Dedifferentiated amniotic fluid mesenchymal stem cell (primary cell): ENCODE measurements around the gene BCOR.

Experiments
- DNase-seq: peaks from one replicate; pipeline ENCODE4 v3.0.0-alpha.2; 2016; ENCODE audit errors: extremely low spot score

Gene BCOR

DNA sequence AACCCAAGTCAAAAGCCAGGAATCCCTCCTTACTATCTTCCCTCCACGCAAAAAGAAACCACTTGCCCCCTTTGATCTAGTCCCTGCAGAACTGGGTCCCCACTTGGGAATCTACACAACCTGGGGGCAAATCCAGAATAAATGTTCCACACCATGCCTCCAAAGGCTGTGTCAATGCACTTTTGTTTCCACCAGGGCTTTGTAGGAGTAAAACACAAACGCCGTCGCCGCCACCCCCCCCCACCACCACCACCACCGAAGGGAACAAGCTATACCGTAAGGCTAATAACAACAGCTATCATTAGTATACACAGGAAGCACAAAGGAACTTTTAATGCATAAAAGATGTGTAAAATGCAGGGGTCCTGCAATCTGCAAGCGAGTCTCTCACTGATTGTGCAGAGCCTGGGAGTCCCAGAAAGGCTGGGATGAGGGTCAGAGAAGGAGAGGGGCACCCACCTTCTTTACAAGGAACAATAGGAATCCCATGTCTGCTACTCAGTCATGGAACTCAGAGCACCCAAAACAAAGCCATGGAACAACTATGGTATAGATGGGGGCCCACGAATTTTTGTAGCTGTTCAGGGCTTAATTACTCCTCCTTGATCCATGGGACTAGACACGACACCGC is 13.2 kb downstream of the BCOR start:
- DNase-seq = no peak

DNA sequence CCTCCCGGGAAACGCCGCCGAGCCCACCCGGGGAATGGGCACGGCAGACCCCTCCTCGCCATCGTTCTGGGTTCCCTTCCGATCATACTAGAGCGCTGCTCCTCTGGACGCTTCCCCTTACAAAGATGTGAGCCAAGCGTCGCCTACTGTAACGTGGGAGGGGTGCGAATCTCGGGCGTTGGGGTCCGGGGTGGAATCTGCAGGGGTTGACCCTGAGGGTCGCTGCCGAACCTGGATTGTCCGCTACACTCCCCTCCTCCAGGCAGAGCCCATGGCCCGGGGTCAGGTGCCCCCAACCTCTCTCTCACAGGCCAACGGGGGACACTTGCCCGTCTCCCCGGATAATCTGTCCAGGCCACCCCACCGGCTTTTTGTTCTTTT is 13.8 kb downstream of the BCOR start:
- DNase-seq = no peak

DNA sequence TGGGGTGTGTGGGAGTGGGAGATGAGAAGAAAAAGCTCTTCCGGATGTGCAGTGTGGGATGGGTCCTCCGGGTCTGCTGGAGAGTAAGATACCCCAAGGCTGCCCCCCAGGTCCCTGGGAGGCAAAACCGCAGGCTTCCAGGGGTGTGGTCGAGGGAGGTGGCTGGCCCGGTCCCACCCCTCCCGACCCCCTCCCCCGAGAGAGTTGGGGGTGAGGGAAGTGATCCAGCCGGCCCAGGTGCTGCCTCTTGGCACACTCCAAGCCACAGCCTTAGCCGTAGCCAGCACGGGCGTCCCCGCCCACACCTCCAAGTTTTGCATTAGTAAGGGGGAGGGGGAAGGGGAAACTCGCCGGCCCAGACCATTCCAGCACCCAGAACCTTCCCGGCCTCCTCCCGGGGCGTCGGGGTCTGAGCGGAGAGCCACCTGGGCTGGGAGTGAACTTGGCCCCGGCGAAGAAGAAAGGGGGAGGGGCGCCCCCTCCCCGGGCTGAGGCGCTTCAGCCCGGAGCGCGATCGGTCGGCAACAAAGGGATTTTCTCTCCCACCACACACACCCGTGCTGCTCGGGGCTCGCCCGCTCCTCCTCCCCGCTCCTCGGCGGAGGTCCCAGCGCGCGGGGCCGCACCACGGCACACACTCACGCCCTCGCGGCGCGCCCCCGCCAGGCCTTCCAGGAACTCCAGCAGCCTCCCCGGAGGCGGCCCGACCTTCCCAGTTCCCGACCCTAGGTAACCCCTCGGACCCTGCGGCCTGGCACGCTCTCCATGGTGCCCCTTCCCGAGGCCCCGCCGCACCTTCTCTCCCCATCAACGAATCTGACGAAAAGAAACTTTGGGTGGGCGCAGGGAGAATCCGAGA is 14.4 kb downstream of the BCOR start:
- no peak for DNase-seq

DNA sequence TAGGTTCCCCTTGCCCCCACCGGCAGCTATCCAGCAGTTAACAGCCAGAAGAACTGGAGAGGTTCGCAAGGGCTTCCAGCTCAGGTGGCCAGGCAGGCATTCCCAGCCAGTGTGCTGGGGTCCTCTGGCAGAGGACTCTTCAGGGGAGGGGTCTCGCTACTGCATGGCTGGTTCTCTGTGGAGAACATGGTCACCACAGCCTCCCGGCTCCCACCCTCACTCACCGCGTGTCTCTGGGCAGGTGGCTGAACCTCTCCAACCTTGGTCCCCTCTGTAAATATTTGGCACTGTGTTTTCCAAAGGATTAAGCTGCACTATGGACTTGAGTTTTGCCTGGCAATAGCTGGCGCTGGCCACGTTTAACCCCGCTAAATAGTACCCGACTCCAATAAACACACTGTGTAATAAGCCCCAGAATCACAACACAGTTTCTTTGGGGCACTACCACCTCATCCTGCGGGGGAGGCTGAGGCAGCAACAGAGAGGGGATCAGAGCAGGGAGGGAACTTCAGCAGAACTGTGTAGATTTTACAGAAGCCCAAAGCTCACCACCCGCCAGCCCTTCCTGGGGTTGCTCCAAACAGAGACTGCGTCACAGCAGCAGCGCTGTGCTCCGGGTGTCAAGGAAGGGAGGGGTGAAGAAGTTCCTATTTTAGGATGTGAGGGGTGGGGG is 15.2 kb downstream of the BCOR start:
- no peak for DNase-seq

DNA sequence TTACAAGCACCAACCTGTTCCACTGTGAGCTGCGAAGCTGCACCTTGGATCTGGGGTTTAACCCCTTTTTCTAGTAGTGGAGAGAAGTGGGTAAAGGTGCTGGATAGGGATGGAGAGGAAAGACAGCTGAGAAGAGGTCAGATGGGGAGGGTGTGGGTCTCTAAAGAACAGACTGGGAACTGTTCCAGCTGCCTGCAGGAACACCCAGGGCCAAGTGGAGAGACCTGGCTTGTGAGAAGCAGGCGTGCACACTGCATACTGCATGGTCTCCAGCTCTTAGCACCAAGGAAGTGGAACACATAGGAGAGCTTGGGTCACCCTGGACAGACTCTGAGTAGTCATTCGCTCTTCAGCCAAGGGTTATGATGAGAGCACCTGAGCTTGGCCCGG is 16.1 kb downstream of the BCOR start:
- no peak for DNase-seq

DNA sequence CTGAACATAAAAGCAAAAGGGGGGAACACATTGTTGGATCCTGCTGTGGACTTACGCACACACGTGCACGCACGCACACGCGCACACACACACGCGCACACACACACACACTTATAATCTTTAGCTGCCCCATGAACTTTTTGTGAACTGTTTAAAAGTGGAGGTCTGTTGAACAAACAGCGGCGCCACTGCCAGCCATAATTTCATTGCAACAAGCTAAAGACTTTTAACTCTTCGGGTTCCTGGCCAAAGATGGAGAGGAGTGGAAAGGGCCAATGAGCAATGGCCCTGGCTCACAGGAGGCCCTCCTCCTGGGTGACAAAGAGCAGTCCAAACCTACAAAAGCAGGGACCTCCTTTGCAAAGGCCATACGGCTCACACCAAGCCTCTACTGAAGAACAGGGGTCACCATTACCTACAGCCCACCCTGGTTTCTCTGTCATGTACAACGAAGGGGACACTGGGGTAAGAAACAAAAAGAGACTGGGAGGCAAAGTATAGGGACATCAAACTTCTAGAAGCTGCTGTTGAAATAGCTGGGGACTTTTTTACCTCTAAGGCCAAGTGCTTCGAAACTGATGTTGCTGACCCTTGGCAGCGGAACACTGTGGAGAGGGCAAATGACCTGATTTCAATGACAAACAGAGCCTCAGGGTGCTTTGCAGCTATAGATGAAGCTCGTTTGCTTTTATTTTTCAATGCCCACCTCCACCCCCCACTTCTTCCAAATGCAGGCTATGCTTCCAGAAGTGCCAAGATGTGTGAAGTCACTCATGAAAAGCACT is 16.7 kb downstream of the BCOR start:
- no peak for DNase-seq

DNA sequence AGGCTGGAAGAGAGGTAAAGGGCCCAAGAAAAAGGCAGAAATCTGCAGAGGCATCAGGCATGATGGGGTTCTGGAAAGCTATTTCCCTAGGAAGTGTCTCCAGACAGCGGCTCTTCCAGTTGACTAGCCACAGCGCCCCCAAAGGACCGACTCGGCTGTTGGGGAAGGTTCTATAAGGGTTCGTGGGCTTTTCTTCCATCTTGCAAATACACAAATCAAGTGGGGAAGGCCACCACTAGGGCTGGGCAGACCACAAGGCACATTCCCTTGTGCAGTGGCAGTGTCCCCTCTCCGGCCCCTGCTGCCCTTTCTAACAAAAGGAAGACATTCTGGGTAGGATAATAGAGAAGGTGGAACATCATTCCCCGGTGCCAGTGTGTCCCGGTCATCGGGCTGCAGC is 18.2 kb downstream of the BCOR start:
- DNase-seq = no peak

DNA sequence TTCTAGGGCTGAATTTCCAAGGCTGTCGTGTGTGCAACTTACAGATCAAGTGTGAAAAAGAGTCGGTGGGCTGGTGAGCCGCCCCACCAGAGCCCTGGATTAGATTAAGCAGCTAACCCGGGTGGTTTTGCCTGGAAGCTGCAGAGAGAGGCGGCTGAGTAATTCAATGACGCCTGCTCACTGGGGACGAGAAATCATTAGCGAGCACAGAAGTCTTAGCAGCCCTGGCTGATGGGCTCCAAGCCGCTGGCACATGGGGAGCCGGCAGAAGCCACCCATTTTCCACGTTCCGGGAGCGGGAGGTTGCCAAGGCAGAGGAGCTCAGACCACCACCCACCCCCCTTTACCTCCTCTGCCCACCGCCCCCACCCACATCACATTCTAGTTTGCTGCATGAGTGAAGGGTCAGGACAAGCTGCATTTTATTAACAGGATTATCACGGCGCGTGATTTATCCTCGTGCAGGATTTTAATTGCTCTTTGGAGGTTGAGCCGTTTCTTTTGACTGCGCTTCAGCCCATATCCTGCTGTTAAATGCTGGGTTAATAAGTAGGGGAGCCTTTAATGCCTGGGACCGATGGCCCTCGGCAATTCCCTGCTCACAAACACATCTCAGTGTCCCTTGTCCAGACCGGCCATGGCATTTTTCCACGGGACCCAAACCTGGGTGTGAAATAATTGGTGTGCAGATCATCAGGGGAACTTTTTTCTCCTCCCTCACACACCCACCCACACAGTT is 19.1 kb downstream of the BCOR start:
- DNase-seq = no peak

DNA sequence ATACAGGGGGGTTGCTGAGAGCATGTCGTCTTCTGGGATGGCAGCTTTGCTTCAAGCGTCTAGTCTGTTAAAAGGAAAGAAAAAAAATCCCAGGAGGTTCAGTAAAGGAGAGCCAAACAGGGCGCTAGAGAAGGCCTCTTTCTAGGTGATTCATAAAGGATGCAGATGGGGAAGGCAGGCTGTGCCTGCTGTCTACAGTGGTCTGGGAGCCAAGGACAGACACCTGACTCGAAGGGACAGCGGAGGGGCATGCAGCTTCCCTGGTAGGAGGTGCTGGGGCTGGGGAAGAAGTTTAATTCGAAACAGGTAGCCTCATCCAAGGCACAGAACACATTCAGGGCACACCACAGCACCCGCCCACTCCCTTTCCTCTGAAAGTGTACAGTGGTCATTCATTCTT is 19.9 kb downstream of the BCOR start:
- no peak for DNase-seq

DNA sequence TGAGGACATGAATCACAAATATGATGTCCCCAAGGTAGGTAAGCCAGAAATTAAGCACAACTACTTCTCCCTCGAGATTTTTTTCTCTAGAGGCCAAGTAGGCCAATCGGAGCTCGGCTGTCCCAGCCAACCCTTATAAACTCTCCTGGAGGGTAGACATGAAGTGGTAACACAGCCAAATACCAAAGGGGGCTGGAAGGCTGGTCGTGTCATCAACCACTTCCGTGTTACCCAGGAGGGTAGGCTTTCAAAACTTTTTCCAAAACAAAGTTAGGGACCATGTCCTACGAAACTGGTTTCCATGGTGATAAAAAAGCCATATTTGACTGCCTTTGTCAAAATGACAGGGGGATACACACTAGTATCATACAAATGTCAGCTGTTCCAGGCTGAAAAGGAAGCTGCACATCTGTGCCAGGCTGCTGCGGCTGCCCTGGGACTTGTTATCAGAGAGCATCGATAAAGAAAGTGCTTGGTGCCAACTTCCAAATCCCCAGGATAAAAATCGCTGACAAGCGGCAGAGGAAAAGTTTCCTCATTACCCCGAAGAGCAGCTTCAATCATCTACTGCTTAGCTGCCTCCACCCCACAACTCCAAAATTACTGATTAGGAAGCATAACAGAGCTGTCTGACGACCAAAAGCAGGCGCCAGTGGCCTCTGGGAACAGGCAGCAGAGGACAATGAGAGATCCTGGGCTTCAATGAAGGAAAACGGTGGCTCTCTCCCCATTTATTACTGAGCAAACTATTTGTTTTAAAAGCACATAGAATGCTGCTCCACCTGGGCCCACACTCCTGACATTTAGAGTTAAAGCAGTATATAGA is 20.8 kb downstream of the BCOR start:
- DNase-seq = no peak

DNA sequence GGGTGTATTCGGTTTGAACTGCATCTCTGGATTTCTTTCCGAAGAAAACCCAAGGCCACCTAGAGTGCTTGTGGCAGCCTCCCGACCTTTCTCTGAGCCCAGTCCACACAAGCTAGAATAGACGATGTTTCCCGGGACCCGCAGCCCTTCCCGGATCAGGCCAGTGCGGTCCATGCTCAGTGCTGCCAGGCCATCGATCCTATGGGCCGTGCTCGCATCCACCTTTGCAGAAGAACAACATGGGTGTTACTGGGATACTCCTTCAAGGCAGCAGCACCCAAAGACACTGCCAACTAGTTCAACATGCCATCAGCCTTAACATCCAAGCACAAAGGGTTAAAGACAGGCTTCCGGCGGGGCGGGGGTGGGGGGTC is 22.8 kb downstream of the BCOR start:
- no peak for DNase-seq

DNA sequence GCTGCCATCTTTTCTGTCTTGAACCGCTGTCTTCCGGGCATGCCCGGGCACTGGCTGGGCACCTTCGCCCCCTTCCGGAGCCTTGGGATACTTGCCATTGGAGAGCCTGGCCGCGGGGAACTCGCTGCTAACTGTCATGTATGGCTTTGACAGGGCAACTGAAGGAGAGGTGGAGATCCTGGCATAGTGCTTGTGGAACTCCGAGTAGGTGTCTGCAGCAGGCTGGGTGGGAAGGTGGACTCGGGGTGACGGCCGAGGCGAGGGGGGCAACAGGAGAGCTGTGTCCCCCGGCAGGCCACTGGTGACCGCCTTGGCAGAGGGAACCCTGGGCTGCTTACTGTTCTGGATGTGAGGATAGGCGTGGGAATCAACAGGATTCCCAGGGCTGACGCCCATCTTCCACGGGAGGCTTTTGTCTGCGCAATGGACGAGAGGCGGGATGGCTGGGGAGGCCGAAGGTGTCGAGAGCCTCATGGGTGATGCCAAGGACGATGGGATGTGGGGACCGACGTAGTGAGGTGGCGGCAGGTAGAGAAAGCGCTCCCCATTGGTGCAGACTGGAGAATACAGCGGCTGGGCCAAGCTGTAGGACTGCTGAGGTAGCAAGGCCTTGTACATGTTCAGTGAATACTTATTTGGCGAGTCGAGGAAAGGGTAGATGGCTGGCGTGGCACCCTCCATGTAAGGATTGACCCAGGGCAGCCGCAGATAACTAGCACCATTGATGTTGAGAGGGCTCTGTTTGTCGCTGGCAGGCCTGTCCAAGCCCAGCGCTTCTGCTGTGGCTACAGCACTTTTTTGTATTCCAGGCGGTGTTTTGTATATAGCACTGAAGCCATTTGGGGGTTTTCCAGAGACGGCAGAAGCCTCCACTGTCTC is 23.4 kb downstream of the BCOR start:
- no peak for DNase-seq

DNA sequence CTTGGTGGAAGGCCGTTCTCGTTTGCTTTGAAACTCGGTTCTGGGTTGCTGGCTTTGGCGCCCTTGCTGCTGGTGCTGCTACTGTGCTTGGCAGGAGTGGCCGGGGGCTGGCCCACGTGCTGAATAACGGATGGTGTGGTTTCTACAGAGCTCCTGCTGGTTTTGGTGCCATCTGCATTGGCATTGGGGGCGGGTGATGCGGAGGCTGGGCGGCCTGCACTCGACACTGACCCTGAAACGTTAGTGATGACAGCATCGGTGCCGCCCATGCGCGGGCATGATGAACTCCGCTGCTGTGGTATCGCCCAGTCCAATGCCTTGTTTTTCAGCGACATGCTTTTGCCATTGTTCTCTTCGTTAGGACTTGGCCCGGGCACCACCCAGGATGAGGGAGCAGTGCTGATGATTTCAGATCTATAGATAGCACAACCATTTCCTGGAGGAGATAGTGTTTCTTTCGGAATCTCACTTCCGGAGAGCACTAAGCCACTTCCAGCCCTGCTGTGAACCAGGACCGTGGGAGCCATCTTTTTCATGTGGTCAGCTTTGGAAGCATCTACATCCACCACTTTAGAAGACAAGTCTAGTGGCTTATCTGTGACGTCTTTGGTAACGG is 24.2 kb downstream of the BCOR start:
- DNase-seq = no peak

DNA sequence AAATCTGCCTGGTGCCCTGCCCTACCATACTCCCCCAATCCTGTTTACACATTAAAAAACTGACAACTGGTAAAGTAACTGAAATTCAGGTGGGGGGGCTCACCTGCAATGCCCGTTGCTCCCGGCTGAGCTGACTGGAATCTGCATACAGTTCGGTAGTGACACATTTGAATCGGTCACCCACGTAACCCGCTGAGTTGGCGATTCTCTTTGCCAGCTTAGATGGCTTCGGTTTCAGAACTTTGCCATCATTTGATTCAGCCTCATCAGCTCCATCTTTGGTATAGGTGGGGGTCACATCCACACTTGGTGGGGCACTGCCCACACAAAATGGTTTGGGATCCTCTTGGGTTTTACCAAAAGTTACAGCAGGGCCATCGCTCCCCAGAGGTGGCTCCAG is 25.5 kb downstream of the BCOR start:
- no peak for DNase-seq

DNA sequence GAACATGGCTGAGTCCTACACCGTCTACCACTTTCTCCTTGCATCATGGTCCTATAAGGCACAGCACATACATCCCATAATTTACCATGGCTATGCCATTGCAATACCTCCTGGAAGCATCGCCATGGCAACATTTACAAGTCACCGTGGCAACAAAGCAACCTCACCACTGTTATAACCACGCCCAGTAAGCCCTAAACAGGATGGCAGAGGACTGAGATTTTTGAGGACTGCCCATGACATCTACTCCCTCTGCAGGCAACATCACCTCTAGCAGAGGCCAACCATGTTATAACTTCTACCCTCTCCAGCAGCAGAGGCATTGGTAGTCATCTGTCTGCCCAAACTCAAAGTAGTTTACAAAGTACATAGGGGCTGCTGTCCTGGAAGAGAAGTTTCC is 29.7 kb downstream of the BCOR start:
- DNase-seq = no peak

DNA sequence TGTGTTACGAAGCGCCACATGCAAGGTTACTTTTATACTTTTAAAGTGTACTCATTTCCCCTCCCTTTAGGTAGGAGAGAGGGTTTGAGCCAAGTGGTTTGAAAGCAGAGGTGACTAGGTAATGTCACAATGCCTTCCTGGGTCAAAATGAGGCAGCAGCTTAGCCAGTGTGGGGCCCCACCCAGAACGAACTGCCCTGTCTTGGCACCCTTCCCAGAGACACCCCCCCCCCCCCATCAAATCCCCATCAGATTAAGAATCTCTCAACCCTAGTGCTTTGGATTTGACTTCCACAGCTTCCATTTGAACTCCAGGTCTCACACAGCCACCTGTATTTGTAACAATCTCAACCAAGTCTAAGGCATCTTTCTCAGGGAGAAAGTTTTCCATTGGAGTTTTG is 31.1 kb downstream of the BCOR start:
- no peak for DNase-seq

DNA sequence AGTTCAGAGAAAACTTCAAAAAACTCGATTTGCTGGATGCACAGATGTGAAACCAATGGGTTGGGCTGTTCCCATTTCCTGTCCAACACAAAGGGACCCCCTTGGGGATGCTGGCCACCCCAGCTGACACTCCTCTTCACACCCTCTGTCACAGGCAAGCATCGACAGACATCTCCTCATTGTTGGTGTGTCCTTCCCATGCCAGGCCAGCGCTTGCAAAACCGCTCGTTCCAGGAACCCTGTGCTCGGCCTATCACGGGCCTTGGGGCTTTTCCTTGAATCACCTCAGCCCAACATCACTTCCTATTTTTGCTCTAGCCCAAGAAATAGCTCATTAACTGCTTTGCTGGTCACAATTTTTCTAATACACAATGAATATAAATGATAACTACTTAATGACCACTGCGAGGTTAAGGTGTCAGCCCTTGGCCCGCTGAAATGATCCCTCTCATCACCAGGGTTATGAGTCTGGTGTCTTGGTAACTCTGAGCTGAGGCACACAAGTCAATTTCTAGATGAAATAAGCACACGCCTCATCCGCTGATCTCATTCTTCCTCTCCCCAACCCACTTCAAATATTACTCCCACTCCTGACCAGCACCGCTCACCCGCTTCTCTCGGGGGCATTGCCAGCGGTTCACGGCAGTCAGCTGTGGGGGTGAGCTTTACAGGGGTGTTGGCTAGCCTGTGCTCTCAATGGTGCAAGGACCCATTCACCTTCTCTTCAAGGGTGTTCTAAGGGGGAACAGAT is 32.3 kb downstream of the BCOR start:
- DNase-seq = no peak

DNA sequence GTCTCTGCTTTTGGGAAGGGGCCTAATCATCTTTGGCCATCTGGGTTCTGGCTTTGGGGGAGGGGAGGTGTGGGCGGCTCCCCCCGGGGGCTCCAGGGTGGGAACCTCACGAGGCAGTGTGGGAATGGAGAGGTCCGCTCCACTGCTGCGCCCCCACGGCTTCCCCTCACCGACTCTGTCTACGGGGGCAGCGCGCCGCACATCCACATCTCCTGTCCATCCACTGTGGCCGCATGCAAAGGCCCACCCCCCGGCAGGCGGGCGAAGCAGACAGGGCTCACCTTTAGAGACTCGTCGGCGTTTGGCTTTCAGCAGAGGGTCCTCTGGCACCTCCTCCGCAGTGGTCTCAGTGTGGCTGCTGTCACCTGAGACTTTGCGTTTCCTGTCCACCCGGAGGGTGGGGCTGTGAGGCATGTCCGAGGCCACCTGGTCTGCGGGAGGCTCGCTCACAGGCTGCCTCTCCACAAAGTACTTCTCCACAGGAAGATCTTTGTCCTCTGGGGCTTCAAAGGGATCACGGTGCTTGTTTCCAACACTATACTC is 33.6 kb downstream of the BCOR start:
- DNase-seq = no peak
